Right atrium auricular region (tissue), 2 donors: ENCODE measurements around the gene DENND4A. TPM values are rescaled to one million over a fixed set of nuclear protein-coding genes. Genes with fewer than 3 reads are reported as not detected.

Experiments
- DNase-seq: peaks from one replicate; pipeline ENCODE4 v3.0.0-alpha.2; 2019; ENCODE audit warnings: low spot score
- H3K27ac ChIP-seq, 2 donors: fragments of 200-600 bp; sonication (generic); 1 replicate in 1 of 2; 2 replicates in 1 of 2; pipeline ENCODE4 v1.5.1; 2016 to 2019
- H3K27me3 ChIP-seq, 2 donors: fragments of 200-600 bp; sonication (generic); one replicate each; pipeline versions ENCODE4 v1.5.1 to v1.6.0; 2017 to 2019
- H3K36me3 ChIP-seq: fragments of 200-600 bp; sonication (generic); one replicate; pipeline ENCODE4 v1.5.1; 2016
- H3K4me1 ChIP-seq, 2 donors: fragments of 200-600 bp; sonication (generic); one replicate each; pipeline versions ENCODE4 v1.5.1 to v1.6.0; 2017 to 2019
- H3K4me3 ChIP-seq, 2 donors: fragments of 200-600 bp; sonication (generic); 1 replicate in 1 of 2; 2 replicates in 1 of 2; pipeline ENCODE4 v1.5.1; 2017 to 2019; ENCODE audit warnings: mild to moderate bottlenecking in 1 of 2, moderate library complexity in 1 of 2
- H3K9me3 ChIP-seq, 2 donors: fragments of 200-600 bp; sonication (generic); one replicate each; pipeline ENCODE4 v1.5.1; 2019
- total RNA-seq, 2 donors: library from RNA; depleted of rRNA; stranded (reverse); fragments of >200 nt; gene quantifications; one replicate each; pipeline ENCODE4 v1.1.0, GENCODE V29; 2016
- TF ChIP-seq, protein P1 (sequence below), 2 donors: fragments of 200-600 bp; sonication (generic); IDR thresholded peaks; one replicate each; pipeline ENCODE4 v1.5.1; 2019; ENCODE audit warnings: antibody characterized with exemption in 2 of 2

DENND4A gene
- total RNA-seq, 2 donors from 2014 or later = 15.2 to 19.4 TPM

DNA sequence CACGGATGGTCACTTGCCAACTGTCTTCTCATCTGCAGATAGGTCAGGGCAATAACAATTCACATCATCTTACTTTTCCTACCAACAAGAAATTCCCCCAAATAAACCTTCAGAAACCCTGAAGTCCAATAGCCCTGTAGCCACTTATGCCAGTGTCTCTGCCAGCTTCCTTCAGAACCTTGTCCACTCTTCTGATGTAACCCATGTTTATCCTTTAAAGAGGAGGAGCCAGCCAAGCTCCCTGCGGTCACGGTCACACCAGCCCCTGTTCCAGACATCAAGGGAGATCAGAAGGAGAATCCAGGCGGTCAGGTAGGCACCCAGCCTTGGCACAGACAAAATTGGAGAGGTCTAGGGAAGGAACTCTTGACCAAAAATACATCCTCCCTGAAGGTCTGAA, 146.7 kb downstream of the DENND4A start:
- H3K4me1 ChIP-seq = no peaks in the 10 kb centered on the region
- no peaks in the 10 kb centered on the region for H3K36me3 ChIP-seq
- no peaks in the 10 kb centered on the region for H3K9me3 ChIP-seq
- no peak overlapping the region for H3K27ac ChIP-seq
- TF ChIP-seq, protein P1, sequence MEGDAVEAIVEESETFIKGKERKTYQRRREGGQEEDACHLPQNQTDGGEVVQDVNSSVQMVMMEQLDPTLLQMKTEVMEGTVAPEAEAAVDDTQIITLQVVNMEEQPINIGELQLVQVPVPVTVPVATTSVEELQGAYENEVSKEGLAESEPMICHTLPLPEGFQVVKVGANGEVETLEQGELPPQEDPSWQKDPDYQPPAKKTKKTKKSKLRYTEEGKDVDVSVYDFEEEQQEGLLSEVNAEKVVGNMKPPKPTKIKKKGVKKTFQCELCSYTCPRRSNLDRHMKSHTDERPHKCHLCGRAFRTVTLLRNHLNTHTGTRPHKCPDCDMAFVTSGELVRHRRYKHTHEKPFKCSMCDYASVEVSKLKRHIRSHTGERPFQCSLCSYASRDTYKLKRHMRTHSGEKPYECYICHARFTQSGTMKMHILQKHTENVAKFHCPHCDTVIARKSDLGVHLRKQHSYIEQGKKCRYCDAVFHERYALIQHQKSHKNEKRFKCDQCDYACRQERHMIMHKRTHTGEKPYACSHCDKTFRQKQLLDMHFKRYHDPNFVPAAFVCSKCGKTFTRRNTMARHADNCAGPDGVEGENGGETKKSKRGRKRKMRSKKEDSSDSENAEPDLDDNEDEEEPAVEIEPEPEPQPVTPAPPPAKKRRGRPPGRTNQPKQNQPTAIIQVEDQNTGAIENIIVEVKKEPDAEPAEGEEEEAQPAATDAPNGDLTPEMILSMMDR (IDR thresholded peaks at IDR 0.05) = no peak
- no peaks in the 10 kb centered on the region for H3K27me3 ChIP-seq
- no peak for DNase-seq
- H3K4me3 ChIP-seq = no peak overlapping the region

DNA sequence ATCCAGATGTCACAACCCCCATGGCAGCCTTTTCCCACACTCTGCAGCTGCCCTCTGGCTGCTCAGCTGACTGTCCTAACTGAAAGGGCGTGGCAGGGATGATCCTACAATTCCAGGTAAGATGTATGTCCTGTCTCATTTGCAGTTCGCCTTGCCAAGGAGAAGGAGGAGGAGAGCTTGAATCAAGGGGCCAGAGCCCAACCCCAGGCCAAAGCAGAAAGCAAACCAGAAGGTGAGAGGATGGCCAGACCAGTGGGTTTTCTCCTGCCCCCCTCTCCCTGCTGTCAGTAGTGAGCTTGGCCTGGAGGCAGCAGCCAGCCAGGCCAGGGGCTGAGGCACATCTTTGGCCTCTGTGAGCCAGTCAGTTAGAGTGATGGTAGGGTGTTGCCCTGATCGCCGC, 147.8 kb downstream of the DENND4A start:
- no peaks in the 10 kb centered on the region for H3K27me3 ChIP-seq
- TF ChIP-seq, protein P1 (IDR thresholded peaks at IDR 0.05) = no peak
- DNase-seq = no peak
- H3K36me3 ChIP-seq = no peaks in the 10 kb centered on the region
- no peaks in the 10 kb centered on the region for H3K4me1 ChIP-seq
- H3K9me3 ChIP-seq = no peaks in the 10 kb centered on the region
- H3K4me3 ChIP-seq = no peak overlapping the region
- H3K27ac ChIP-seq = no peak overlapping the region

DNA sequence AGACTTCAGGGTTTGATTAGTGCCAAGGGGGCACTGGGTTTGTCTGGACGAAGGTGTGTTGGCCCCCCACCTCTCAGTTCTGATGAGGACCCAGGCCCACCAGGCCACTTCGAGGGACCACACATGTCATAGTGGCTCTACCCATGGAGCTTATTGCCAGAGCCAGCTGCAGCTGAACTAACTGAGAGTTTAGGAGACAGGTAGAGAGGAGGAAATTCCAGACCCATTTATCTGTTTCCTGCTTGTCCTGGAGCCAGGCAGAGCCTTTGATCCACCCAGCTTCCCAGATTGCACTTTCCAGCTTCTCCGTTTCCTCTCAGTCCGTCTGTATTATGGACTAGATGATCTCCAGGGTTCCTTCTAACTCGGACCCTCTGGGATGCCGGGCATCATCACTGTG, 149.5 kb downstream of the DENND4A start:
- Histone ChIP-seq H3K4me1 (peaks cover 0 to 5% of the 10 kb centered on the region in 2 donors), H3K27ac (no peak overlapping the region), H3K9me3 (no peaks in the 10 kb centered on the region), H3K4me3 (no peak overlapping the region), H3K27me3 (no peaks in the 10 kb centered on the region), H3K36me3 (no peaks in the 10 kb centered on the region)
- TF ChIP-seq, protein P1 (IDR thresholded peaks at IDR 0.05) = no peak
- no peak for DNase-seq

DNA sequence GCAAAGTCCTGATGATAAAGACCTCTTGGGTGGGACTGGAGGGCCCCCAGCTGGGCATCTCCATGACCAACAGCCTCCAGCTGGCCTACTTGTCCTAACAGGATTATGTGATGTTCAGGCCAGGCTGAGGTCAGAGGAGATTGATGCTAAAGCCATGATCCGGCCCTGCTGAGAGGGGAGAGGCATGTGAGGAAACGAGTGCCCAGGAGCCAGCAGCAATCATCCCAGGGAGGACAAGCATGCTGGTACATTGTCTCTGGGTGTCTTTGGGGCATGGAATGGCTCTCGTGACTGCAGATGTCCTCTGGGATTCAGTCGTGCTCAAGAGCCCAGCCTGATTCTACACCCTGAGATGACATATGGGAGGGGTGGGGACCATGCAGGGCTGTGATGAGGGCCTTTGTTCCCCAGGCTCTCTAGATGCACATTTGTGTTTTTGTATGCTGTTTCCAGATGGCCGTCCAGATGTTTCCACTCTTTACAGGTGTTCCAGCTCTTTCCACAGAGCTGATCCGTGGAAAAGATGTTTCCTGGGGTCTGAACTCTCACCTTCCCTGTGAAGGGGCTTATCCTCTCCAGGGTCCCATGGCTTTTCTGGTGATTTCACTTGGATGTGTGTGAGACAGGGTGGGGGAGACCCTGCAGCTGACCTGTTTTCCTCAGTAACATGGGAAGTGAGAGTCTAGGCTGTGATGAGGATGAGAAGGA, 150.2 kb downstream of the DENND4A start:
- Histone ChIP-seq H3K36me3 (no peaks in the 10 kb centered on the region), H3K9me3 (no peaks in the 10 kb centered on the region), H3K4me1 (peaks cover 0 to 5% of the 10 kb centered on the region in 2 donors), H3K27ac (no peak overlapping the region), H3K4me3 (no peak overlapping the region), H3K27me3 (no peaks in the 10 kb centered on the region)
- no peak for DNase-seq
- TF ChIP-seq, protein P1 (IDR thresholded peaks at IDR 0.05) = no peak

DNA sequence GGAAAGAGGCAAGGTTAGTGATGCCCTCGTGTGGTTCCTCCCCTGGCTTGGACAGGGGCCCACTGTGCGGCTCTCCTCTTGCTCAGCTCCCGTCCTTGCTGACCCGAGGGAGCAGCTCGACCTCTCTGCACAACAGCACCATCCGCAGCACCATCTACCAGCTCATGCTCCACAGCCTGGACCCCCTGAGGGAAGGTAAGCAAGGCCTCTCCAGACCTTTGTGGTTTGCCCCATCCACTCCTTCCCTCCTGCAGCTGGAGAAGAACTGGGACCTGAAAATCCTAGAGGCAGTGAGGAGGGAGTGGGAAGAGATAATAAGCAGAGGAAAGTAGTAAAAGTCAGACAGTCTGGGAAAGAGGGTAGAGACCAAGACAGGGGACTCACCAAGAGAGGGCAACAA, 152.6 kb downstream of the DENND4A start:
- TF ChIP-seq, protein P1 (IDR thresholded peaks at IDR 0.05) = no peak
- H3K4me1 ChIP-seq = peaks cover 0 to 5% of the 10 kb centered on the region in 2 donors
- H3K9me3 ChIP-seq = no peaks in the 10 kb centered on the region
- H3K4me3 ChIP-seq = no peak overlapping the region
- DNase-seq = no peak
- H3K27me3 ChIP-seq = no peaks in the 10 kb centered on the region
- H3K36me3 ChIP-seq = no peaks in the 10 kb centered on the region
- no peak overlapping the region for H3K27ac ChIP-seq

DNA sequence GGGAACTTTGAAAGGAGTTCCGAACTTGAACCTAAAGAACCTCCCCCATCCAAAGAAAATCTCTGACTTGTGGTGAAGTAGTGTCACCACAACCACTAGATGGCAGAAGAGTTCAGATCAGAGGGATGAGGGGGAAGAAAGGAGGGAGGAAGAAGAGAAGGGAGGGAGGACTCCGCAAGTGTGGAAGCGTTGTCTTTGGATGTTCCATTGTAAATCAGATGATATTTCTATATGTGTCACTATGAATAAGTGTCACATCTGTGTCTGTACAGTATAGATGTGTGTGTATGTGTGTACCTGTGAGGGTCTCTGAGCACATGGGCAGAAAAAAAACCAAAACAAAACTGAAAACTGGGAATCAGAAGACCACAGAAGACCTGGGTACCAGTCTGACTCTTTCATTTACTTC, 153.4 kb downstream of the DENND4A start:
- DNase-seq = no peak
- no peak overlapping the region for H3K27ac ChIP-seq
- TF ChIP-seq, protein P1 (IDR thresholded peaks at IDR 0.05) = peak; percentile 50 to 81
- no peak overlapping the region for H3K4me3 ChIP-seq
- no peaks in the 10 kb centered on the region for H3K36me3 ChIP-seq
- no peaks in the 10 kb centered on the region for H3K27me3 ChIP-seq
- H3K4me1 ChIP-seq = peaks cover 0 to 5% of the 10 kb centered on the region in 2 donors
- no peaks in the 10 kb centered on the region for H3K9me3 ChIP-seq
